Myometrial cell (primary cell): ENCODE measurements around the gene NCF4. TPM values are rescaled to one million over a fixed set of nuclear protein-coding genes. Genes with fewer than 3 reads are reported as not detected.

Experiments
- total RNA-seq: library from RNA; depleted of rRNA; stranded (reverse); fragments of >200 nt; gene quantifications from 2 replicates; pipeline ENCODE4 v1.2.3, GENCODE V29; 2015

NCF4 gene
- total RNA-seq: not detected in 2 replicates

GRCh38 chr22:36860821-36861659 is at the start of gene NCF4:
NCF4 (plus strand) TSS chr22:36861006; CDS start chr22:36861172, 166 bp downstream.

GRCh38 chr22:36816636-36817524 is 43.9 kb upstream of the NCF4 start, which contains the start of gene PVALB:
PVALB (minus strand) TSS chr22:36817035; CDS start chr22:36817005, 30 bp downstream.

DNA sequence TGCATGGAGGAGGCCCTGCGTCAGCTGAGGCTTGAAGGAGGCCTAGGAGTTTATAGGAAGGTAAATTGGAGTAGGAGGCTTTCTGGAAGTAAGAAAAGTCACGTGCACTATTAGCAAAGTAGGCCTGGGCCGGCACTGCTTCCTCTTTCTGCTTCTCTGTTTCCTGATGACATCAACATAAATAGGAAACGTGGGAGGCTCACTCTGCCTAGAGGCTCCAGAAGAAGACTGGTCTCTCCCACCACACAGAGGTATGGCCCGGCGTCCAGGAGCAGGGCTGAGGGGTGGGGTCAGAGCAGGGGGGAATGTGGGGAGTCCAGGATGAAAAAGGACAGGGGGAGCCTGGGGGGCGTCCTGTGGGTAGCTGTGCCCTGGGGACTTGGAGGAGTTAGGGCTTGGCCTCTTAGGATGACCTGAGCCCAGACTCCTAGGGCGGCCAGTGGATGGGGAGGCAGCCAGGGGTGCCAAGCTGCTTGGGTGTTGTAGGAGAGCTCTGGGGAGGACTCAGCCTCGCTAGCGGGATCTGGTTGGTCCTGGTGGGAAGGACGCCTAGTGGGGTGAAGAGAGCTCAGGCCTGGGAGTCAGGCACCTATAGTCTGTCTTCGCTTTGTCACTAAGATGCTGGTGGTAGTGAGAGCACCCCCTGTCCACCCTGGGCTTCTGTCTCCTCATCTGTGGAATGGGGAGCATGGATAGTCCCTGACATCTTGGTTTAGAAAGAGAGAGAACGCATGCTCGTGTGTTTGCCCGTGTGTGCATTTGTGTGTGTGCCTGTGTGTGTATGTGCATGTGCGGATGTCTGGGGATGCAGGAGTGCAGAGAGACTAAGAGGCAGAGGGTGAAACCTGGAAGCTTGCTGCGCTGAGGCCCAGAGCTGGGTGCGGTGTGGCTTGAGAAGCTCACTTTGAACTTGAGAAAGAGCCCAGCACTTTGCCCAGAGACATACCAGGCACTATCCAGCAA is 52.9 kb downstream of the NCF4 start, which contains the start of gene CSF2RB:
Gene CSF2RB (plus strand): TSS at position 202 of the 963 bp plus-strand sequence. CDS start 8,580 bp downstream, outside the sequence.

Other genes with a start within 250 kb of the NCF4 start
- gene CACNG2, start 157.3 kb upstream of the NCF4 start, total RNA-seq: not detected in 2 replicates
- 19.0 and 20.5 TPM in 2 replicates for gene IFT27, start 84.9 kb upstream of the NCF4 start, total RNA-seq
- gene PVALB, start 44.0 kb upstream of the NCF4 start, total RNA-seq: not detected in 2 replicates
- gene CSF2RB, start 52.6 kb downstream of the NCF4 start, total RNA-seq: not detected in 2 replicates
- 55.8 and 84.5 TPM in 2 replicates for gene TST, start 158.4 kb downstream of the NCF4 start, total RNA-seq
- 111 and 124 TPM in 2 replicates for gene MPST, start 158.7 kb downstream of the NCF4 start, total RNA-seq
- 47.0 and 58.8 TPM in 2 replicates for gene KCTD17, start 190.7 kb downstream of the NCF4 start, total RNA-seq
- gene TMPRSS6, start 248.7 kb downstream of the NCF4 start, total RNA-seq: not detected in 2 replicates